Measurements from ENCODE around the gene SHMT1. TPM values are rescaled to one million over a fixed set of nuclear protein-coding genes. Genes with fewer than 3 reads are reported as not detected.
A peak's percentile ranks its signal among the peaks of the same experiment; 100 is the strongest.

The SHMT1 gene
- total RNA-seq, 1 donor from 2014 or later = 27.8 TPM

DNA sequence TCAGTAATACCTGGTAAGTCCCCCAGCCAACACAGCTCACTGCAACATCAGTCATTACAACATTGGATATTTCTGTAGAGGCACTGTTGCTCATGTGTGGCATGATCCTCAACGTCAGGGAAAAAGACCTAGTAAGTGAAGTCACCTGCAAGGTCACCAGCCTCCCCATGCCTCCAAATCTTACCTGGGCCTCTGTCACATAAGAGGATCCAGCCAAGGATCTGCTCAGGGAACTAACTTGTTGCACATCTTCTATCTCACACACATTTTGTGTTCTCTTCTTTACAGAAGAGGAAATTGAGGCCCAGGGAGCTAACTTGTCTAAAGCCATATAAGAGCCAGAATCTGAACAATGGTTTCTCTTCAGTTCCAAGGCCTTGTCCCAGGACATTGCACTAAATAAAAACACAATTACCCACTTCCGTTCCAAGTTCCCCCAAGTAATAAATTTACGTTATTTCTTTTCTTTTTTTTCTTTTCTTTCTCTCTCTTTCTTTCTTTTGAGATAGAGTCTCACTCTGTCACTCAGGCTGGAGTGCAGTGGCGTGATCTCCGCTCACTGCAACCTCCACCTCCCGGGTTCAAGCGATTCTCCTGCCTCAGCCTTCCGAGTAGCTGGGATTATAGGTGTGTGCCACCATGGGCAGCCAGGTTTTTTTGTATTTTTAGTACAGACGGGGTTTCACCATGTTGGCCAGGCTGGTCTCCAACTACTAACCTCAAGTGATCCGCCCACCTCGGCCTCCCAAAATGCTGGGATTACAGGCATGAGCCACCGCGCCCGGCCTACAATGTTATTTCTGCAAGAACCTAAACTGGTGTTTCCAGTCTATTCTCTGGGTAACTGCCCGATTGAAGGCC, 1.3 kb downstream of the SHMT1 start:
- peak overlapping the region; percentile 85 for H3K4me3 ChIP-seq
- no peaks in the 10 kb centered on the region for H3K9me3 ChIP-seq
- TF ChIP-seq, protein P1, sequence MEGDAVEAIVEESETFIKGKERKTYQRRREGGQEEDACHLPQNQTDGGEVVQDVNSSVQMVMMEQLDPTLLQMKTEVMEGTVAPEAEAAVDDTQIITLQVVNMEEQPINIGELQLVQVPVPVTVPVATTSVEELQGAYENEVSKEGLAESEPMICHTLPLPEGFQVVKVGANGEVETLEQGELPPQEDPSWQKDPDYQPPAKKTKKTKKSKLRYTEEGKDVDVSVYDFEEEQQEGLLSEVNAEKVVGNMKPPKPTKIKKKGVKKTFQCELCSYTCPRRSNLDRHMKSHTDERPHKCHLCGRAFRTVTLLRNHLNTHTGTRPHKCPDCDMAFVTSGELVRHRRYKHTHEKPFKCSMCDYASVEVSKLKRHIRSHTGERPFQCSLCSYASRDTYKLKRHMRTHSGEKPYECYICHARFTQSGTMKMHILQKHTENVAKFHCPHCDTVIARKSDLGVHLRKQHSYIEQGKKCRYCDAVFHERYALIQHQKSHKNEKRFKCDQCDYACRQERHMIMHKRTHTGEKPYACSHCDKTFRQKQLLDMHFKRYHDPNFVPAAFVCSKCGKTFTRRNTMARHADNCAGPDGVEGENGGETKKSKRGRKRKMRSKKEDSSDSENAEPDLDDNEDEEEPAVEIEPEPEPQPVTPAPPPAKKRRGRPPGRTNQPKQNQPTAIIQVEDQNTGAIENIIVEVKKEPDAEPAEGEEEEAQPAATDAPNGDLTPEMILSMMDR (IDR thresholded peaks at IDR 0.05) = no peak
- peak overlapping the region; percentile 82 for H3K27ac ChIP-seq
- peaks cover 21% of the 10 kb centered on the region for H3K4me1 ChIP-seq
- intact Hi-C loops (cut with DNase I) = no loop called here
- H3K36me3 ChIP-seq = no peaks in the 10 kb centered on the region
- H3K27me3 ChIP-seq = no peaks in the 10 kb centered on the region
- no peak for DNase-seq
- no peak for ATAC-seq

GRCh38 chr17:18360518-18360917, 2.8 kb downstream of the SHMT1 start:
- TF ChIP-seq, protein P1 (IDR thresholded peaks at IDR 0.05) = no peak
- H3K36me3 ChIP-seq = peaks cover 2% of the 10 kb centered on the region
- peaks cover 29% of the 10 kb centered on the region for H3K4me1 ChIP-seq
- H3K9me3 ChIP-seq = no peaks in the 10 kb centered on the region
- no peak overlapping the region for H3K4me3 ChIP-seq
- no peaks in the 10 kb centered on the region for H3K27me3 ChIP-seq
- H3K27ac ChIP-seq = no peak overlapping the region
- intact Hi-C loops (cut with DNase I) = no loop called here
- DNase-seq = no peak
- no peak for ATAC-seq

DNA sequence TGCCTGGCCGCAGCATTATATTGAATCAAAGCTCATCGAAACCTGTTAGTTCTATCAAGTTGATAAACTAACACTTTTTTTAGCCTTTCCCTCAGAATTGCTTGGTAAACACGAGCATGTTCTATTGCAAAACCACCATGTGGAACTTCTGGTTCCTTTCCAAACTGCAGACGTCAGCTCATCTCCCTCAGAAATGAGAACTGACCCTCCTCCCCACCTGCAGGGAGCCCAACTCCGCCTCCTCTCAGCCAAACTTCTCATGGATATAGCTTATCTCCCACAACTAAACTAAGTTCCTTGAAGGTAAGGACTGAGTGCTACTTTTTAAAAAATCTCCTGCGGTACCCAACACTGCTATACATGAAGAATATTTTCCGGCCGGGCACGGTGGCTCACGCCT, 6.7 kb downstream of the SHMT1 start:
- DNase-seq (no peak), ATAC-seq (peak; percentile 95)
- peaks cover 26% of the 10 kb centered on the region for H3K36me3 ChIP-seq
- intact Hi-C loops (cut with DNase I) = no loop called here
- H3K4me1 ChIP-seq = peaks cover 10% of the 10 kb centered on the region
- H3K9me3 ChIP-seq = no peaks in the 10 kb centered on the region
- TF ChIP-seq, protein P1 (IDR thresholded peaks at IDR 0.05) = no peak
- no peak overlapping the region for H3K27ac ChIP-seq
- no peak overlapping the region for H3K4me3 ChIP-seq
- H3K27me3 ChIP-seq = no peaks in the 10 kb centered on the region

DNA sequence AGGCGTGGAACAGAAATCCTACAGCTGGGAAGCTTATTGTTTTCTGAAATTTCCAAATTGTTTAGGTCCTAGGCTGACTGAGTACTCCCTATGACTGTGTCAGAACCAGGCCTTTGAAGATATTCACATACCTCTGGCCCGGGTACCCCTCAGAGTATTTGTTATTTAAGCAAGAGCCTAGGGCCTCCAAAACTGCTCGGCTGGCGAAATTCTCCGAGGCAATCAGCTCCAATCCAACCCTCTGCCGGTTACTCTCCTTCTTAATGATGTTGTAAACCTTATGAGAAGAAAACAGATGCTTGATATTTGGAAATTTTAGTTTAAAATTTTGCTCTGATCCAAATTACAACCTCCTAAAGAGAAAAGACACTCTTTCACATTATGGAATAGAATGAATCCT, 9.8 kb downstream of the SHMT1 start:
- H3K9me3 ChIP-seq = no peaks in the 10 kb centered on the region
- peaks cover 8% of the 10 kb centered on the region for H3K4me1 ChIP-seq
- H3K36me3 ChIP-seq = peaks cover 44% of the 10 kb centered on the region
- H3K4me3 ChIP-seq = no peak overlapping the region
- no peak overlapping the region for H3K27ac ChIP-seq
- intact Hi-C loops (cut with DNase I) = no loop called here
- TF ChIP-seq, protein P1 (IDR thresholded peaks at IDR 0.05) = no peak
- H3K27me3 ChIP-seq = no peaks in the 10 kb centered on the region
- DNase-seq = no peak
- ATAC-seq = no peak

DNA sequence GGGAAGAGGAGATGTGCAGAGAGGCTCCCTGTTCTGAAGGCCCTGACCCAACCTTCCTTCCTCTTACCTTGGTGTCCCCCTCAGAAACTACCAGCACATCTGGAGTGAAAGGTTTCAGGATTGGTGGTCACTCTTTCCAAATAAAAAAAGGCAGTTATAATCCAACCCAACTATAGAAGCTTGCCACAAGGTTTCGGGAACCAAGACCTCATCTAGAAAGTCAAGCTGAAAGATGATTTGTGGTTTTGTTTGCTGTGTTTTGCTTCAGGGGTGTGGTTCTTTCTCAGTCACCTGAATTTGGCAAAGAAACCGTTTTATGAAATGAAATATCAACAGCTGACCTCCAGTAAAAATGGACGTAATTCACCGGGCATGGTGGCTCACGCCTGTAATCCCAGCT, 19.3 kb downstream of the SHMT1 start:
- H3K9me3 ChIP-seq = no peaks in the 10 kb centered on the region
- H3K27me3 ChIP-seq = no peaks in the 10 kb centered on the region
- DNase-seq (no peak), ATAC-seq (no peak)
- H3K27ac ChIP-seq = no peak overlapping the region
- no peak overlapping the region for H3K4me3 ChIP-seq
- H3K4me1 ChIP-seq = no peaks in the 10 kb centered on the region
- TF ChIP-seq, protein P1 (IDR thresholded peaks at IDR 0.05) = no peak
- intact Hi-C loops (cut with DNase I) = no loop called here
- H3K36me3 ChIP-seq = peaks cover 53% of the 10 kb centered on the region

All from upper lobe of right lung (tissue), 1 donor.